Measurements from ENCODE around the gene AMN1.

GRCh38 chr12:31662176-31662849 lies 66.5 kb downstream of the AMN1 start:
- TF ChIP-seq CTCF (conservative IDR thresholded peaks at IDR 0.05; ENCODE audit: low read length) (no peak), EZH2phosphoT487 (IDR thresholded peaks at IDR 0.05; ENCODE audit: borderline replicate concordance, low read depth, low read length) (no peak)
